Endodermal cell (in vitro differentiated cells): ENCODE results near the gene FREM2. TPM values are rescaled to one million over a fixed set of nuclear protein-coding genes. Genes with fewer than 3 reads are reported as not detected.

Experiments
- DNase-seq: peaks from one replicate; pipeline ENCODE4 v3.0.0-alpha.2; 2017
- H3K27ac ChIP-seq: 2 replicates; pipeline ENCODE4 v1.5.1; 2013; ENCODE audit warnings: mild to moderate bottlenecking, low read depth, low read length, moderate library complexity
- H3K27me3 ChIP-seq: 2 replicates; pipeline ENCODE4 v1.6.1; 2013; ENCODE audit warnings: mild to moderate bottlenecking, low read length, moderate library complexity; ENCODE audit not compliant: insufficient read depth, control insufficient read depth, poor library complexity, severe bottlenecking
- H3K36me3 ChIP-seq: 2 replicates; pipeline ENCODE4 v1.7.0; 2013; ENCODE audit warnings: mild to moderate bottlenecking, low read length, moderate library complexity; ENCODE audit not compliant: control insufficient read depth, insufficient read depth
- H3K4me1 ChIP-seq: one replicate; pipeline ENCODE4 v1.7.0; 2013; ENCODE audit warnings: low read length; ENCODE audit not compliant: control insufficient read depth, insufficient read depth
- H3K4me3 ChIP-seq: 2 replicates; pipeline ENCODE4 v1.5.1; 2013; ENCODE audit warnings: mild to moderate bottlenecking, low read length, moderate library complexity
- H3K9ac ChIP-seq: 2 replicates; pipeline ENCODE4 v1.6.1; 2013; ENCODE audit warnings: mild to moderate bottlenecking, low read length, moderate library complexity; ENCODE audit not compliant: poor library complexity, severe bottlenecking; ENCODE audit errors: extremely low read depth
- H3K9me3 ChIP-seq: 2 replicates; pipeline ENCODE4 v1.6.1; 2013; ENCODE audit warnings: mild to moderate bottlenecking, low read length, moderate library complexity; ENCODE audit not compliant: control insufficient read depth
- H3K27ac Mint-ChIP-seq: 2 replicates; pipeline ENCODE4 v1.8.0; 2020; ENCODE audit warnings: mixed read lengths
- H3K27me3 Mint-ChIP-seq: 2 replicates; pipeline ENCODE4 v1.8.0; 2021; ENCODE audit warnings: mild to moderate bottlenecking, mixed read lengths; ENCODE audit not compliant: insufficient read depth
- H3K36me3 Mint-ChIP-seq: 2 replicates; pipeline ENCODE4 v1.8.0; 2020; ENCODE audit warnings: low read depth, mixed read lengths
- H3K4me1 Mint-ChIP-seq: 2 replicates; pipeline ENCODE4 v1.8.0; 2020; ENCODE audit warnings: mixed read lengths
- H3K4me3 Mint-ChIP-seq: 2 replicates; pipeline ENCODE4 v1.8.0; 2020; ENCODE audit warnings: mild to moderate bottlenecking, moderate library complexity, mixed read lengths
- H3K9me3 Mint-ChIP-seq: 2 replicates; pipeline ENCODE4 v1.8.0; 2020; ENCODE audit warnings: mild to moderate bottlenecking, mixed read lengths
- CTCF ChIP-seq: fragments of 200-600 bp; sonication (generic); conservative IDR thresholded peaks from 2 replicates; pipeline ENCODE4 v1.5.0; 2021; ENCODE audit warnings: antibody characterized with exemption, mild to moderate bottlenecking
- WGBS, 2 experiments: methylation state at CpG; one replicate each; pipeline versions ENCODE4 v1.1.5 to v1.1.7; 2013; ENCODE audit warnings: missing lambda C conversion rate in 2 of 2, mixed read lengths in 1 of 2; ENCODE audit not compliant: insufficient coverage in 1 of 2, insufficient read length in 1 of 2; 5-methylcytosine and 5-hydroxymethylcytosine counted together
- total RNA-seq, 2 donors: library from RNA; stranded (reverse); fragmentation: NEBNext Ultra II Directional in 1 of 2; extraction: Animal tissue kit (Norgen Biotek cat#: 25700) in 1 of 2; gene quantifications; 2 replicates in 1 of 2; 3 replicates in 1 of 2; pipeline ENCODE4 v1.2.1, GENCODE V29; 2021

FREM2 gene
- total RNA-seq, 2 donors from 2014 or later, result 20.4 to 28.4 TPM

- no peaks in the 10 kb centered on the region for H3K36me3 Mint-ChIP-seq
- Histone ChIP-seq H3K4me1 (no peaks in the 10 kb centered on the region), H3K27ac (no peak overlapping the region), H3K9me3 (peaks cover 32% of the 10 kb centered on the region), H3K36me3 (no peaks in the 10 kb centered on the region), H3K27me3 (peaks cover 15% of the 10 kb centered on the region), H3K4me3 (no peak overlapping the region), H3K9ac (no peak overlapping the region)
- H3K27me3 Mint-ChIP-seq, result peaks cover 48% of the 10 kb centered on the region
- peaks cover 13% of the 10 kb centered on the region for H3K4me1 Mint-ChIP-seq
- H3K4me3 Mint-ChIP-seq, result no peak overlapping the region
- H3K9me3 Mint-ChIP-seq, result peaks cover 31% of the 10 kb centered on the region
- no peak overlapping the region for H3K27ac Mint-ChIP-seq
- DNase-seq, result peak; percentile 59
- no peak for TF ChIP-seq CTCF
- 79 to 93% methylated on average over 3 to 4 of the region's 4 CpGs for WGBS, 2 experiments
These were observed 201.4 kb downstream of the FREM2 start for GRCh38 chr13:38888309-38888708.

- no peak overlapping the region for H3K27ac ChIP-seq
- Mint-ChIP-seq H3K4me1 (peaks cover 3% of the 10 kb centered on the region), H3K27ac (no peak overlapping the region), H3K9me3 (peaks cover 53% of the 10 kb centered on the region), H3K4me3 (no peak overlapping the region), H3K36me3 (no peaks in the 10 kb centered on the region), H3K27me3 (peaks cover 57% of the 10 kb centered on the region)
- no peak for DNase-seq
- no peaks in the 10 kb centered on the region for H3K36me3 ChIP-seq
- H3K27me3 ChIP-seq, result peaks cover 33% of the 10 kb centered on the region
- WGBS, 2 experiments, result 100% methylated on average over 1 of the region's 1 CpG
- H3K4me1 ChIP-seq, result no peaks in the 10 kb centered on the region
- no peak for TF ChIP-seq CTCF
- no peak overlapping the region for H3K4me3 ChIP-seq
- peaks cover 48% of the 10 kb centered on the region for H3K9me3 ChIP-seq
- no peak overlapping the region for H3K9ac ChIP-seq
These were observed 208.2 kb downstream of the FREM2 start for GRCh38 chr13:38895075-38895474.

- H3K9ac ChIP-seq, result no peak overlapping the region
- 93 to 95% methylated on average over 3 to 6 of the region's 6 CpGs for whole genome bisulfite sequencing, 2 experiments
- peaks cover 19% of the 10 kb centered on the region for H3K27me3 ChIP-seq
- H3K36me3 ChIP-seq, result no peaks in the 10 kb centered on the region
- peaks cover 24% of the 10 kb centered on the region for H3K9me3 ChIP-seq
- no peak for TF ChIP-seq CTCF
- H3K27ac Mint-ChIP-seq, result no peak overlapping the region
- DNase-seq, result no peak
- H3K4me1 Mint-ChIP-seq, result peaks cover 5% of the 10 kb centered on the region
- H3K9me3 Mint-ChIP-seq, result peaks cover 33% of the 10 kb centered on the region
- H3K4me3 Mint-ChIP-seq, result no peak overlapping the region
- peaks cover 45% of the 10 kb centered on the region for H3K27me3 Mint-ChIP-seq
- H3K36me3 Mint-ChIP-seq, result no peaks in the 10 kb centered on the region
- H3K4me3 ChIP-seq, result no peak overlapping the region
- H3K4me1 ChIP-seq, result no peaks in the 10 kb centered on the region
- no peak overlapping the region for H3K27ac ChIP-seq
These were observed 210.6 kb downstream of the FREM2 start for GRCh38 chr13:38897521-38897920.
